Neural cell (in vitro differentiated cells): Measurements from ENCODE around the gene RPS28. TPM values are rescaled to one million over a fixed set of nuclear protein-coding genes. Genes with fewer than 3 reads are reported as not detected.

Experiments used
- H2AFZ ChIP-seq: fragments of 200-600, 300-800 bp; sonication (generic), shearing (Covaris generic); 2 replicates; pipeline ENCODE4 v1.6.0; 2014; ENCODE audit warnings: low read depth, mild to moderate bottlenecking, antibody characterized with exemption, low read length, moderate library complexity
- H3F3A ChIP-seq: fragments of 200-600 bp; shearing (Covaris generic); 2 replicates; pipeline ENCODE4 v1.6.1; 2016; ENCODE audit warnings: mild to moderate bottlenecking, moderate library complexity, mixed read lengths, antibody characterized with exemption, low read length; ENCODE audit not compliant: insufficient read depth, poor library complexity, severe bottlenecking
- H3K27ac ChIP-seq: fragments of 200-600, 300-800 bp; sonication (generic), shearing (Covaris generic); 2 replicates; pipeline ENCODE4 v1.5.1; 2014; ENCODE audit warnings: mild to moderate bottlenecking, low read length, moderate library complexity
- H3K27me3 ChIP-seq: fragments of 300-800, 200-600 bp; sonication (generic), shearing (Covaris generic); 2 replicates; pipeline ENCODE4 v1.6.0; 2014; ENCODE audit warnings: mild to moderate bottlenecking, low read depth, low read length, moderate library complexity; ENCODE audit not compliant: insufficient read depth
- H3K36me3 ChIP-seq: fragments of 300-800, 200-600 bp; sonication (generic), shearing (Covaris generic); 2 replicates; pipeline ENCODE4 v1.5.1; 2014; ENCODE audit warnings: mild to moderate bottlenecking, antibody characterized with exemption, low read length, moderate library complexity; ENCODE audit not compliant: insufficient read depth
- H3K4me2 ChIP-seq: fragments of 300-800, 200-600 bp; sonication (generic), shearing (Covaris generic); 2 replicates; pipeline ENCODE4 v1.6.0; 2014; ENCODE audit warnings: mild to moderate bottlenecking, low read length
- H3K4me3 ChIP-seq: fragments of 300-800, 200-600 bp; sonication (generic), shearing (Covaris generic); 2 replicates; pipeline ENCODE4 v1.5.1; 2014; ENCODE audit warnings: mild to moderate bottlenecking, low read length, moderate library complexity
- H3K79me2 ChIP-seq: fragments of 200-600 bp; shearing (Covaris generic); replicated peaks from 2 replicates; pipeline ENCODE4 v1.6.0; 2014; ENCODE audit warnings: mild to moderate bottlenecking, low read length, moderate library complexity; ENCODE audit not compliant: insufficient read depth
- H3K9ac ChIP-seq: fragments of 300-800, 200-600 bp; sonication (generic), shearing (Covaris generic); 2 replicates; pipeline ENCODE4 v1.6.1; 2016; ENCODE audit warnings: mild to moderate bottlenecking, low read length, mixed read lengths
- H3K9me2 ChIP-seq: fragments of 200-600 bp; shearing (Covaris generic); 2 replicates; pipeline ENCODE4 v1.6.1; 2016; ENCODE audit warnings: mild to moderate bottlenecking, low read length, mixed read lengths; ENCODE audit not compliant: insufficient read depth
- H3K9me3 ChIP-seq: fragments of 200-600, 300-800 bp; sonication (generic), shearing (Covaris generic); 2 replicates; pipeline ENCODE4 v1.6.1; 2016; ENCODE audit warnings: mild to moderate bottlenecking, mixed run types, low read length, moderate library complexity, mixed read lengths
- H4K20me1 ChIP-seq: fragments of 200-600 bp; shearing (Covaris generic); 2 replicates; pipeline ENCODE4 v1.6.1; 2016; ENCODE audit warnings: mild to moderate bottlenecking, mixed run types; ENCODE audit not compliant: insufficient read depth
- EP300 ChIP-seq: fragments of 450-650 bp; conservative IDR thresholded peaks from 2 replicates; pipeline ENCODE4 v1.6.1; 2014; ENCODE audit warnings: antibody characterized with exemption, mild to moderate bottlenecking, moderate library complexity; ENCODE audit not compliant: poor library complexity, severe bottlenecking
- EZH2 ChIP-seq: fragments of 200-600, 300-800 bp; shearing (Covaris generic), sonication (generic); IDR thresholded peaks from 2 replicates; pipeline ENCODE4 v1.6.1; 2014; ENCODE audit warnings: antibody characterized with exemption, low read length, borderline replicate concordance, mild to moderate bottlenecking; ENCODE audit not compliant: insufficient read depth, poor library complexity, severe bottlenecking
- MXI1 ChIP-seq: fragments of 450-650 bp; conservative IDR thresholded peaks from 2 replicates; pipeline ENCODE4 v1.6.1; 2014; ENCODE audit warnings: antibody characterized with exemption, mild to moderate bottlenecking; ENCODE audit not compliant: poor library complexity, severe bottlenecking
- POLR2AphosphoS5 ChIP-seq: IDR thresholded peaks from 2 replicates; pipeline ENCODE4 v1.6.1; 2012
- RAD21 ChIP-seq: fragments of 450-650 bp; conservative IDR thresholded peaks from 2 replicates; pipeline ENCODE4 v1.6.1; 2014; ENCODE audit warnings: antibody characterized with exemption, mild to moderate bottlenecking, moderate library complexity
- REST ChIP-seq: IDR thresholded peaks from 2 replicates; pipeline ENCODE4 v1.6.1; 2012; ENCODE audit warnings: borderline replicate concordance
- SMC3 ChIP-seq: fragments of 450-650 bp; conservative IDR thresholded peaks from 2 replicates; pipeline ENCODE4 v1.6.1; 2014; ENCODE audit warnings: antibody characterized with exemption, mild to moderate bottlenecking, moderate library complexity; ENCODE audit not compliant: poor library complexity
- TAF1 ChIP-seq: IDR thresholded peaks from 2 replicates; pipeline ENCODE4 v1.6.1; 2012; ENCODE audit warnings: low read depth
- polyA plus RNA-seq: library from polyadenylated mRNA; depleted of rRNA; stranded (reverse); fragments of >200 nt; gene quantifications from 2 replicates; pipeline ENCODE4 v1.2.3, GENCODE V29; 2014
- TF ChIP-seq, protein P1 (sequence below): fragments of 450-650 bp; IDR thresholded peaks from 2 replicates; pipeline ENCODE4 v1.5.1; 2014; ENCODE audit warnings: antibody characterized with exemption, mild to moderate bottlenecking, moderate library complexity; ENCODE audit not compliant: poor library complexity, severe bottlenecking

Gene RPS28
- polyA plus RNA-seq, 1 donor from 2014 or later = 192 TPM

GRCh38 chr19:8367327-8368001 lies 46.2 kb downstream of the RPS28 start:
- Histone ChIP-seq H3K9me3 (no peaks in the 10 kb centered on the region), H2AFZ (no peak overlapping the region), H3F3A (no peaks in the 10 kb centered on the region), H3K27me3 (peaks cover 37% of the 10 kb centered on the region), H3K79me2 (no peaks in the 10 kb centered on the region), H3K4me3 (no peak overlapping the region), H4K20me1 (no peaks in the 10 kb centered on the region), H3K9ac (no peak overlapping the region), H3K36me3 (no peaks in the 10 kb centered on the region), H3K27ac (no peak overlapping the region), H3K9me2 (no peaks in the 10 kb centered on the region), H3K4me2 (no peak overlapping the region)
- TF ChIP-seq MXI1 = no peak
- no peak for TF ChIP-seq EP300
- TF ChIP-seq POLR2AphosphoS5 = no peak
- no peak for TF ChIP-seq TAF1
- TF ChIP-seq SMC3 = no peak
- no peak for TF ChIP-seq EZH2
- no peak for TF ChIP-seq RAD21
- no peak for TF ChIP-seq REST
- TF ChIP-seq, protein P1, sequence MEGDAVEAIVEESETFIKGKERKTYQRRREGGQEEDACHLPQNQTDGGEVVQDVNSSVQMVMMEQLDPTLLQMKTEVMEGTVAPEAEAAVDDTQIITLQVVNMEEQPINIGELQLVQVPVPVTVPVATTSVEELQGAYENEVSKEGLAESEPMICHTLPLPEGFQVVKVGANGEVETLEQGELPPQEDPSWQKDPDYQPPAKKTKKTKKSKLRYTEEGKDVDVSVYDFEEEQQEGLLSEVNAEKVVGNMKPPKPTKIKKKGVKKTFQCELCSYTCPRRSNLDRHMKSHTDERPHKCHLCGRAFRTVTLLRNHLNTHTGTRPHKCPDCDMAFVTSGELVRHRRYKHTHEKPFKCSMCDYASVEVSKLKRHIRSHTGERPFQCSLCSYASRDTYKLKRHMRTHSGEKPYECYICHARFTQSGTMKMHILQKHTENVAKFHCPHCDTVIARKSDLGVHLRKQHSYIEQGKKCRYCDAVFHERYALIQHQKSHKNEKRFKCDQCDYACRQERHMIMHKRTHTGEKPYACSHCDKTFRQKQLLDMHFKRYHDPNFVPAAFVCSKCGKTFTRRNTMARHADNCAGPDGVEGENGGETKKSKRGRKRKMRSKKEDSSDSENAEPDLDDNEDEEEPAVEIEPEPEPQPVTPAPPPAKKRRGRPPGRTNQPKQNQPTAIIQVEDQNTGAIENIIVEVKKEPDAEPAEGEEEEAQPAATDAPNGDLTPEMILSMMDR = no peak

DNA sequence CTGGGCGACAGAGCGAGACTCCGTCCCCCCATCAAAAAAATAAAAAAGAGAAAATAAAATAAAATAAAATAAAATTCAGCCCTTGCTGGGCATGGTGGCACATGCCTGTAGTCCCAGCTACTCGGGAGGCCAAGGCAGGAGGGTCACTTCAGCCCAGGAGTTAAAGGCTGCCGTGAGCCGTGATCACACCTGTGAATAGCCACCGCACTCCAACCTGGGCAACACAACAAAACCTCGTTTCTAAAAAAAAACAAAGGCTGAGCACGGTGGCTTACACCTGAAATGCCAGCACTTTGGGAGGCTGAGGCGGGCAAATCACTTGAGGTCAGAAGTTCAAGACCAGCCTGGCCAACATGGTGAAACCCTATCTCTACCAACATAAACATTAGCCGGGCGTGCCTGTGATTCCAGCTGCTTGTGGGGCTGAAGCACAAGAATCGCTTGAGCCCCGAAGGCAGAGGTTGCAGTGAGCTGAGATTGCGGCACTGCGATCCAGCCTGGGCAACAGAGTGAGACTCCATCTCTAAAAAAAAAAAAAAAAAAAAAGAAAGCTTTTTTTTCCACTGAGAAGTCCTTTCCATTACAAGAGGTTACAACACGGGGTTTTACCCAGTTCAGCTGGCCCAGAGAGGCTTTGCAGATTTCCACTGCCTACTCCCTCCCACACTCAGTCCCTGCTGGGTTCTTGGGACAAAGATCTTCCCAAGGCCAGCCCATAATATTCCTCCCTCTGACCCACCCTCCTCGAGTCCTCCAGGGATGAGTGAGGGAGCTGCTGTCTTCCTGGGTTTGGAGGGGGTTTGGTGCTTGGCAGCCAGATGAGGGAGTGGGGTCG lies 49.1 kb downstream of the RPS28 start:
- Histone ChIP-seq H2AFZ (no peak overlapping the region), H3K4me3 (no peak overlapping the region), H4K20me1 (no peaks in the 10 kb centered on the region), H3K9me2 (no peaks in the 10 kb centered on the region), H3K9me3 (no peaks in the 10 kb centered on the region), H3K79me2 (no peaks in the 10 kb centered on the region), H3K9ac (no peak overlapping the region), H3K27me3 (peaks cover 9% of the 10 kb centered on the region), H3K27ac (no peak overlapping the region), H3K36me3 (no peaks in the 10 kb centered on the region), H3F3A (no peaks in the 10 kb centered on the region), H3K4me2 (no peak overlapping the region)
- TF ChIP-seq EZH2 (no peak), TAF1 (no peak), RAD21 (no peak), SMC3 (no peak), POLR2AphosphoS5 (no peak), MXI1 (no peak), EP300 (no peak), REST (no peak)
- TF ChIP-seq, protein P1 = no peak
